ENCODE measurements around the gene SCAF11. TPM values are rescaled to one million over a fixed set of nuclear protein-coding genes. Genes with fewer than 3 reads are reported as not detected.
"Not testable (repeated sequence)": the region's sequence is repeated elsewhere in the genome, so short reads cannot be mapped to it uniquely, and the experiment has no call there.

Gene SCAF11
- total and polyA plus RNA-seq, 9 donors: 30.8 to 149 (median 94.1) TPM

DNA sequence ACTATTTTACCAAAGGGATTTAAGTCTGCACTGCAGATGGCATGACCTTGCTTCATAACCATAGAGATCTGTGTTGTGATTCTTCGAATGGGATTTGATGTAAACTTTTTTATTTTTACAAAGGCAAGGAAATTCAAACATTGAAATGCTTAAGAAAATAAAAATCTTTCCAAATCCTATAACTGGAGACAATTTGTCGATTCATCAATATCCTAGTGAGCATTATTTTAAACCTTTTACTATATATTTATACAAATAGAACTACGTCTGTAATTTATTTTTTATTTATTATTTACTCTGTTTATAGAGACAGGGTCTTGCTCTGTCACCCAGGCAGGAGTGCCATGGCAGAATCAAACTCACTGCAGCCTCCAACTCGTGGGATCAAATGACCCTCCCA lies 14.3 kb upstream of the SCAF11 start:
- no peaks in the 10 kb centered on the region for H3K9me3 ChIP-seq
- no peaks in the 10 kb centered on the region for H3K4me1 ChIP-seq (ENCODE audit: insufficient read depth)
- intact Hi-C loops (cut with DNase I): no loop called here
- no peak overlapping the region for H3K4me3 ChIP-seq
- no peak overlapping the region for H3K27ac ChIP-seq
- H3K27me3 ChIP-seq: no peaks in the 10 kb centered on the region
- no peaks in the 10 kb centered on the region for H3K36me3 ChIP-seq
- WGBS, 3 donors: 63 to 71% (median 64%) methylated on average over 4 of the region's 4 CpGs
- DNase-seq: no peak
- TF ChIP-seq, protein P1, sequence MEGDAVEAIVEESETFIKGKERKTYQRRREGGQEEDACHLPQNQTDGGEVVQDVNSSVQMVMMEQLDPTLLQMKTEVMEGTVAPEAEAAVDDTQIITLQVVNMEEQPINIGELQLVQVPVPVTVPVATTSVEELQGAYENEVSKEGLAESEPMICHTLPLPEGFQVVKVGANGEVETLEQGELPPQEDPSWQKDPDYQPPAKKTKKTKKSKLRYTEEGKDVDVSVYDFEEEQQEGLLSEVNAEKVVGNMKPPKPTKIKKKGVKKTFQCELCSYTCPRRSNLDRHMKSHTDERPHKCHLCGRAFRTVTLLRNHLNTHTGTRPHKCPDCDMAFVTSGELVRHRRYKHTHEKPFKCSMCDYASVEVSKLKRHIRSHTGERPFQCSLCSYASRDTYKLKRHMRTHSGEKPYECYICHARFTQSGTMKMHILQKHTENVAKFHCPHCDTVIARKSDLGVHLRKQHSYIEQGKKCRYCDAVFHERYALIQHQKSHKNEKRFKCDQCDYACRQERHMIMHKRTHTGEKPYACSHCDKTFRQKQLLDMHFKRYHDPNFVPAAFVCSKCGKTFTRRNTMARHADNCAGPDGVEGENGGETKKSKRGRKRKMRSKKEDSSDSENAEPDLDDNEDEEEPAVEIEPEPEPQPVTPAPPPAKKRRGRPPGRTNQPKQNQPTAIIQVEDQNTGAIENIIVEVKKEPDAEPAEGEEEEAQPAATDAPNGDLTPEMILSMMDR (IDR thresholded peaks at IDR 0.05): no peak
- TF ChIP-seq POLR2A (IDR thresholded peaks at IDR 0.05): no peak
- no peak for TF ChIP-seq EP300 (IDR thresholded peaks at IDR 0.05)

DNA sequence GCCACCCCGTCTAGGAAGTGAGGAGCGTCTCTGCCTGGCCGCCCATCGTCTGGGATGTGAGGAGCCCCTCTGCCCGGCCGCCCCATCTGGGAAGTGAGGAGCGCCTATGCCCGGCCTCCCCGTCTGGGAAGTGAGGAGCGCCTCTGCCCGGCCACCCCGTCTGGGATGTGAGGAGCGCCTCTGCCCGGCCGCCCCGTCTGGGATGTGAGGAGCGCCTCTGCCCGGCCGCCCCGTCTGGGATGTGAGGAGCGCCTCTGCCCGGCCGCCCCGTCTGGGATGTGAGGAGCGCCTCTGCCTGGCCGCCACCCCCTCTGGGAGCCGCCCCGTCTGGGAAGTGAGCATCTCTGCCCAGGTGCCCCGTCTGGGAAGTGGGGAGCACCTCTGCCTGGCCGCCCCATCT lies 9.7 kb upstream of the SCAF11 start:
- not testable (repeated sequence) for H3K4me1 ChIP-seq (ENCODE audit: insufficient read depth)

DNA sequence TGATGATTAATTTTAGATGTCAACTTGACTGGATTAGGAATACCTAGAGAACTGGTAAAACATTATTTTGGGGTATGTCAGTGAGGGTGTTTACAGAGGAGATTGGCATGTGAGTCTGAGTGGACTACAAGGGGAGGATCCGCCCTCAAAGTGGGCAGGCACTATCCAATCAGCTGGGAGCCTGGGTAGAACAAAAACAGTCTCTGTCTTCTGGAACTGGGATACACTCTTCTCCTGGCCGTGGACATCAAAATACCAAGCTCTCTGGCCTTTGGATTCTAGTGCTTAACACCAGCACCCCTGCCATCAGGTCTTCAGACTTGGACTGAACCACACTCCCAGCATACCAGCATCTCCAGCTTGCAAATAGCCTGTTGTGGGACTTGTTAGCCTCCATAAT lies 4.4 kb upstream of the SCAF11 start:
- intact Hi-C loops (cut with DNase I): no loop called here
- DNase-seq: no peak
- TF ChIP-seq POLR2A (IDR thresholded peaks at IDR 0.05): no peak
- TF ChIP-seq, protein P1 (IDR thresholded peaks at IDR 0.05): no peak
- TF ChIP-seq EP300 (IDR thresholded peaks at IDR 0.05): no peak
- H3K9me3 ChIP-seq: no peaks in the 10 kb centered on the region
- no peak overlapping the region for H3K4me3 ChIP-seq
- H3K27me3 ChIP-seq: no peaks in the 10 kb centered on the region
- H3K36me3 ChIP-seq: no peaks in the 10 kb centered on the region
- no peaks in the 10 kb centered on the region for H3K4me1 ChIP-seq (ENCODE audit: insufficient read depth)
- no peak overlapping the region for H3K27ac ChIP-seq
- WGBS, 3 donors: 52 to 75% (median 60%) methylated on average over 2 of the region's 2 CpGs

More for the DNA sequence above, 9.7 kb upstream of the SCAF11 start:
- H3K4me3 ChIP-seq; DNase-seq; H3K27me3 ChIP-seq; H3K36me3 ChIP-seq; H3K9me3 ChIP-seq; H3K27ac ChIP-seq; intact Hi-C loops (cut with DNase I): not testable (repeated sequence)
- WGBS, 3 donors: 90 to 95% (median 94%) methylated on average over 30 of the region's 30 CpGs

GRCh38 chr12:45991284-45992249 lies 1.2 kb upstream of the SCAF11 start:
- TF ChIP-seq POLR2A (IDR thresholded peaks at IDR 0.05) (no peak), EP300 (IDR thresholded peaks at IDR 0.05) (no peak)
- TF ChIP-seq, protein P1 (IDR thresholded peaks at IDR 0.05): no peak
- H3K27ac ChIP-seq: peak overlapping the region; percentile 84 to 86
- 0 to 1% (median 1%) methylated on average over 71 of the region's 71 CpGs for WGBS, 3 donors
- H3K4me3 ChIP-seq: peak overlapping the region; percentile 61
- H3K36me3 ChIP-seq: no peaks in the 10 kb centered on the region
- intact Hi-C loops (cut with DNase I): loop anchor here in 2 of 4 donors (2.0 kb wide), 2 partner anchors 261 to 263 kb away; partner anchors contain the start of gene ARID2 (in 1 of the 2)
- H3K27me3 ChIP-seq: no peaks in the 10 kb centered on the region
- no peaks in the 10 kb centered on the region for H3K9me3 ChIP-seq
- peak; percentile 63 to 73 (median 66) for DNase-seq
- peaks cover 5% of the 10 kb centered on the region for H3K4me1 ChIP-seq (ENCODE audit: insufficient read depth)
